Urothelium cell line (cell line): ENCODE results near the gene ABI1.
"Not testable (repeated sequence)": the region's sequence is repeated elsewhere in the genome, so short reads cannot be mapped to it uniquely, and the experiment has no call there.

Experiments
- DNase-seq: peaks from one replicate; pipeline ENCODE4 v3.0.0; 2011; ENCODE audit warnings: low spot score, mixed read lengths
- FAIRE-seq: peaks from 2 replicates; lab custom pipeline; 2011; peaks lifted over from hg19 to GRCh38; lab: Jason Lieb, UNC

ABI1 gene

GRCh38 chr10:26806557-26806956 lies 54.2 kb downstream of the ABI1 start:
- no peak for DNase-seq
- no peak for FAIRE-seq

GRCh38 chr10:26805567-26806245 lies 55.1 kb downstream of the ABI1 start:
- FAIRE-seq: no peak

GRCh38 chr10:26804418-26805393 lies 56.1 kb downstream of the ABI1 start:
- DNase-seq (no peak), FAIRE-seq (no peak)

More at GRCh38 chr10:26805567-26806245, 55.1 kb downstream of the ABI1 start:
- DNase-seq: no peak

- no peak for DNase-seq
- no peak for FAIRE-seq
Measured at GRCh38 chr10:26803849-26804248, 56.9 kb downstream of the ABI1 start.

- FAIRE-seq: no peak
Measured at GRCh38 chr10:26802527-26802926, 58.2 kb downstream of the ABI1 start.

GRCh38 chr10:26801831-26802230 lies 58.9 kb downstream of the ABI1 start:
- no peak for FAIRE-seq
- no peak for DNase-seq

More at GRCh38 chr10:26802527-26802926, 58.2 kb downstream of the ABI1 start:
- DNase-seq: no peak

GRCh38 chr10:26801274-26801673 lies 59.5 kb downstream of the ABI1 start:
- FAIRE-seq (no peak), DNase-seq (no peak)

GRCh38 chr10:26800468-26800867 lies 60.3 kb downstream of the ABI1 start:
- FAIRE-seq: no peak

GRCh38 chr10:26799342-26799741 lies 61.4 kb downstream of the ABI1 start:
- no peak for DNase-seq

More at GRCh38 chr10:26800468-26800867, 60.3 kb downstream of the ABI1 start:
- no peak for DNase-seq

GRCh38 chr10:26798298-26798697 lies 62.5 kb downstream of the ABI1 start:
- no peak for FAIRE-seq

More at GRCh38 chr10:26799342-26799741, 61.4 kb downstream of the ABI1 start:
- no peak for FAIRE-seq

GRCh38 chr10:26797340-26797739 lies 63.4 kb downstream of the ABI1 start:
- FAIRE-seq (no peak), DNase-seq (no peak)

More at GRCh38 chr10:26798298-26798697, 62.5 kb downstream of the ABI1 start:
- DNase-seq: no peak

GRCh38 chr10:26792758-26793495 lies 67.8 kb downstream of the ABI1 start:
- FAIRE-seq (no peak), DNase-seq (no peak)

GRCh38 chr10:26790221-26790995 lies 70.3 kb downstream of the ABI1 start:
- DNase-seq: no peak
- FAIRE-seq: no peak

- not testable (repeated sequence) for FAIRE-seq, DNase-seq
Measured at GRCh38 chr10:26789779-26790178, 71.0 kb downstream of the ABI1 start.

- FAIRE-seq (no peak), DNase-seq (no peak)
Measured at GRCh38 chr10:26787362-26787761, 73.4 kb downstream of the ABI1 start.

- DNase-seq (no peak), FAIRE-seq (no peak)
Measured at GRCh38 chr10:26781797-26782196, 79.0 kb downstream of the ABI1 start.

GRCh38 chr10:26780793-26781601 lies 79.8 kb downstream of the ABI1 start:
- FAIRE-seq: no peak

GRCh38 chr10:26780106-26780792 lies 80.5 kb downstream of the ABI1 start:
- FAIRE-seq: no peak
- DNase-seq: no peak

More at GRCh38 chr10:26780793-26781601, 79.8 kb downstream of the ABI1 start:
- DNase-seq: peak; percentile 65
